H1 (cell line): ENCODE measurements around the gene GSE1.

ENCODE experiments used
- GTF2F1 ChIP-seq: IDR thresholded peaks from 2 replicates; pipeline ENCODE4 v1.6.1; 2012; ENCODE audit warnings: low read depth, low read length, improper control_type of control experiment, borderline replicate concordance
- KDM1A ChIP-seq: fragments of 200-600, 300-600 bp; sonication (generic); IDR thresholded peaks from 2 replicates; pipeline ENCODE4 v1.7.1; 2016; ENCODE audit warnings: mild to moderate bottlenecking, low read length, borderline replicate concordance
- TF ChIP-seq, protein P1 (sequence below), 3 experiments: IDR thresholded peaks; 1 replicate in 2 of 3; 2 replicates in 1 of 3; pipeline versions ENCODE4 v1.5.1 to v1.6.1; 2011; ENCODE audit warnings: low read length in 3 of 3, mild to moderate bottlenecking in 3 of 3, inconsistent platforms in 2 of 3, low read depth in 1 of 3, moderate library complexity in 1 of 3; ENCODE audit not compliant: insufficient read depth in 1 of 3; ENCODE audit errors: control extremely low read depth in 1 of 3

DNA sequence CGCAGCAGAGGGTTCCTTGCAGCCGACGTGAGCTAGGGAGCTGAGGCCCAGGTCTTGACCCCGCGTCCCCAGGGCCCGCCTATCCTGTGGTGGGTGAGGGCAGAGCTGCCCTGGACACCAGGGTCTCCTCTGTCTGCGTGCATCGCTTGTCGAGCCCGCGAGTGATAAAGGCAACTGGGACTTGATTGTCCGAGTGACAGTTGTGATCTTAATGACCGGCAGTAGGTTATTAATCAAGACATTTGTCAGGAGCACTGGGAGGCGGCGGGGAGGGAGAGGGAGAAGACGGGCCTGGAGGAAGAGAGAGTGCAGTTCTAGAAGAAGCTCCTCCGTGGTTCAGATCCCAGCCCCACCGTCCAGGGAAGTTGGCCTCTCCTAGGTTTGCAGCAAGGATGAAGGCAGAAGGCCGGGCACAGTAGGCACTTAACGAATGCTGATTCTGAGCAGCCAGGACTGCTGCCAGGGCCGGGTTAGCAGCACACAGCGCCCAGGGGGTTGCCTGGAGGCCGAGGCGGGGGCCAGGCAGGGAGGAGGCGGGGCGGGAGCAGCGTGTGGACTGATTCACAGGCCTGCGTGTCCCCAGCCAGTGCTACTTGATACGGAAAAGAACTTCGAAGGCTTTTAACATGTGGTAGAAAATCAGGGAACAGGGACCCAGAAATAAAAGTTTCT lies 11.3 kb upstream of the GSE1 start:
- TF ChIP-seq GTF2F1 (no peak), KDM1A (no peak)
- TF ChIP-seq, protein P1, sequence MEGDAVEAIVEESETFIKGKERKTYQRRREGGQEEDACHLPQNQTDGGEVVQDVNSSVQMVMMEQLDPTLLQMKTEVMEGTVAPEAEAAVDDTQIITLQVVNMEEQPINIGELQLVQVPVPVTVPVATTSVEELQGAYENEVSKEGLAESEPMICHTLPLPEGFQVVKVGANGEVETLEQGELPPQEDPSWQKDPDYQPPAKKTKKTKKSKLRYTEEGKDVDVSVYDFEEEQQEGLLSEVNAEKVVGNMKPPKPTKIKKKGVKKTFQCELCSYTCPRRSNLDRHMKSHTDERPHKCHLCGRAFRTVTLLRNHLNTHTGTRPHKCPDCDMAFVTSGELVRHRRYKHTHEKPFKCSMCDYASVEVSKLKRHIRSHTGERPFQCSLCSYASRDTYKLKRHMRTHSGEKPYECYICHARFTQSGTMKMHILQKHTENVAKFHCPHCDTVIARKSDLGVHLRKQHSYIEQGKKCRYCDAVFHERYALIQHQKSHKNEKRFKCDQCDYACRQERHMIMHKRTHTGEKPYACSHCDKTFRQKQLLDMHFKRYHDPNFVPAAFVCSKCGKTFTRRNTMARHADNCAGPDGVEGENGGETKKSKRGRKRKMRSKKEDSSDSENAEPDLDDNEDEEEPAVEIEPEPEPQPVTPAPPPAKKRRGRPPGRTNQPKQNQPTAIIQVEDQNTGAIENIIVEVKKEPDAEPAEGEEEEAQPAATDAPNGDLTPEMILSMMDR (IDR thresholded peaks at IDR 0.05; ENCODE audit: control extremely low read depth in 1 of 3, insufficient read depth in 1 of 3, low read depth in 1 of 3, low read length in 3 of 3): no peak
